KG1 (cell line): ENCODE results near the gene HOXA7.

Experiments
- DNase-seq: peaks from one replicate; lab custom pipeline; 2025; lab: John Stamatoyannopoulos, UW

The HOXA7 gene

GRCh38 chr7:27106901-27107240 lies 49.6 kb downstream of the HOXA7 start:
- no peak for DNase-seq

GRCh38 chr7:27106181-27106900 lies 50.1 kb downstream of the HOXA7 start:
- DNase-seq: no peak

- no peak for DNase-seq
Measured at GRCh38 chr7:27105301-27106031, 51.0 kb downstream of the HOXA7 start.

- DNase-seq: no peak
Measured at GRCh38 chr7:27104341-27105058, 52.0 kb downstream of the HOXA7 start.
